NCI-H345 (cell line): ENCODE results near the gene GUCA2B.

Experiments used
- DNase-seq: peaks from one replicate; lab custom pipeline; 2025; lab: John Stamatoyannopoulos, UW

The GUCA2B gene

GRCh38 chr1:42143896-42144710 is 9.1 kb upstream of the GUCA2B start:
- DNase-seq: no peak

DNA sequence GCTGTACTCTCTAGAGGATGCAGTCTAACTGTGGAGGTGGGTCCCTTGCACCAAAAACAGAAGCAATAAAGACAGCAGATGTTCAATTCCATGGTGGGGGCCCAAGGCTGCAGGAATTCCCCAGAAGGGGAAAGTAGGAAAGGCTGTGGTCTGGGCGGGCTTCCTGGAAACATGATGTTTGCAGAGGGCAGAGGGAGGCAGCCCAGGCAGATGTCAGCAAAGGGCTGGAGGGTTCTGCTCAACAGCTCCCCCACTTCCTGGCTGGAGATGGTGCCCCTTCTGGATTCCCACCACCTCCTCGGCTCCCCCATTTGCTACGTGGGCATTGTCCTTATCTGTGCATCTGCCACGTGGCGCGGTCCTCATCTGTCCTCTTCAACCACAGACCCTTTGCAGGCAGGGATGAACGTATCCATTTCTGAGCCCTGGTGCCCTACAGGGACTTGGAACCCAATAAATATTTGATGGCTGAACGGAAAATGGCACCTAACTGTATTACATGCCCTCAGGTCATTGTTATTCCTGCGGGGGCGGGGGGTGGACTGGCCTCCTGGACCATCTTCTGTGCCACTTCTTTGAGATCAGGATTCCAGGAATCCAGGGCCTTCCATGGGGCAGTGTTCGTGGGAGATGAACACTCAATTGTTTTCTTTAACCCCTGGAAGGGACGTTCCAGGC is 8.4 kb upstream of the GUCA2B start:
- no peak for DNase-seq

- no peak for DNase-seq
Measured at GRCh38 chr1:42145389-42145716, 7.9 kb upstream of the GUCA2B start.

- DNase-seq: no peak
Measured at GRCh38 chr1:42145764-42146625, 7.2 kb upstream of the GUCA2B start.

DNA sequence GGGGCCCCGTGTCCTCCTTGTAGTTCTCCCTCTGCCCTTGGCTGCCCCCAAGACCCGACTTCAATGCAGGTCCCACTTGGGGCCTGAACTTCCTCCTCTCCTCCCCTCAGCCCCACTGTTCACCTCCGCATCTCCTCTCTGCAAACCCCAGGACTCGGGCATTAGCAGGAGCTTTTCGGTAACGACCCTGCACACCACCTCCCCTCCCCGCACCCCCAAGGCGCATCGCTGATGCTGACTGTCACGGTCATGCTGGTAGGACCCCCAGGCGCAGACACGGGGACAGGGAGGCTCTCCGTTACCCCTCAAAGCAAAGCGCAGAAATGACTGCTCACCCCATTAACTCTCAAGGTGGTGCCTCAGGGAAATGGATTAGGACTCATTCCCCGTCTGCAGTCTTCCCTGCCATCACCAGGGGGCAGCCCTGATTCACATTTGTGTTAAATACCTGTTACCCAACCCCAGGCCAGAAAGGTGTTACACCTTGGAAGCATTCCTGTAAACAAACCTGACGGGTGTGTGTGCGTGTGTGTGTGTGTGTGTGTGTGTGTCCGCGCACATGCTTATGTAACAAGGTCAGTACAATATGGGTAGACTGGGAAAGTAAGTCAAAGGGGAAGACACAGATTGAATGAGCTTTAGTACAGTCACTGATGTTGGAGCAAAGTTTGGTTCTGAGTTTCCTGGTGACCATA is 6.4 kb upstream of the GUCA2B start:
- peak; percentile 81 for DNase-seq

DNA sequence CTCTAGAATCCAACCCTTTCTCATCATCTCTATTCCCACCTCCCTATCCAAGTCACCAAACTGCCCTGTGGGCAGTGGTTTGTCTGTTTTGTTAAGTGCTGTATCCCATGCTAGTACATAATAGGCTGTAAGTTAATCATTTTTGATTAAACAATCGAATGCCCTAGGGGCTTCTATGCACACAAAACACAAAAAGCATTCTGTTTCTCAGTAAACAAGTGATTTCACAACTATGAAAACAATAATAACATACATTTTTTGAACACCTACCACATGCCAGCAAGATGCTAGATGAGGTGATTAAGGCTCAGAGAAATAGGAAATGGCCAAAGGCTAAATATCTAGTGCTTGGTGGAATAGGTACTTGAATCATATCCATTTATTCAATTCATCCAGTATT is 5.0 kb upstream of the GUCA2B start:
- DNase-seq: no peak

DNA sequence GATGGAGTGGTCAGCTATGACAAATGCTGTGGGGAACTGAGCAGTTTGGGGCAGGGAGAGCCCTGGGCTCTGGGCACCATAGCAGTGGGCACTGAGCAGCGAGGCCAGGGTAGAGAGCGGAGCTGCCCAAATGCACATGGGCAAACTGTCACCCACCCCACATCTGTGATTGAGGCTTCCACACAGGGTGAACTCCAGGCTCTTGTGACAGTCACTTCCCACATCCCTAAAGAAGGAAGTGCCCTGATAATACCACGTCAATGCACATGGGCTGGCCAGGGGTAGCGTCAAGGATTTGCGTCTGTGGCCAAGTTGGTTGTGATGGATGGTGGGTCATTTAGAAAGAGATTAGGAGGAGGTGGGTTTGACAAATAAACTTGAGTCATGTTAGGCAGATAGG is 2.6 kb upstream of the GUCA2B start:
- DNase-seq: no peak

- no peak for DNase-seq
Measured at GRCh38 chr1:42152119-42152518, 1.1 kb upstream of the GUCA2B start.

DNA sequence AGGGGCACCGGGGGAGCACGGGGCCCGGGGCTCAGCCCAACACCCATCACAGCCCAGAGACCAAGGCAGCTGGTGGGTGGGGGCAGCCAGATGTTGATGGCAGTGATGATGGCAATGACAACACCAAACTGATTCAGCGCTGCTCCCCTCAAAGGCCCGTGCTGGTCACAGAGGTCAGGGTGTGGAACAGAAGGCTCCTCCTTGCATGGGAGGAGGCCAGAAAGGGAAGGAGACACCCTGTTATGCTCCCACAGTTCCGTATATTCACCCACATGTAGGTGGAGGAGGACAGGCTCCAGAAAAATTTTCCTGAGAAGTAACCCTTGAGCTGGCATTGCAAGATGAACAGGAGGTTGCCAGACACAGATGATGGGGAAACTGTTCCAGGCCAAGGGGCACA is 414 bp downstream of the GUCA2B start:
- no peak for DNase-seq

DNA sequence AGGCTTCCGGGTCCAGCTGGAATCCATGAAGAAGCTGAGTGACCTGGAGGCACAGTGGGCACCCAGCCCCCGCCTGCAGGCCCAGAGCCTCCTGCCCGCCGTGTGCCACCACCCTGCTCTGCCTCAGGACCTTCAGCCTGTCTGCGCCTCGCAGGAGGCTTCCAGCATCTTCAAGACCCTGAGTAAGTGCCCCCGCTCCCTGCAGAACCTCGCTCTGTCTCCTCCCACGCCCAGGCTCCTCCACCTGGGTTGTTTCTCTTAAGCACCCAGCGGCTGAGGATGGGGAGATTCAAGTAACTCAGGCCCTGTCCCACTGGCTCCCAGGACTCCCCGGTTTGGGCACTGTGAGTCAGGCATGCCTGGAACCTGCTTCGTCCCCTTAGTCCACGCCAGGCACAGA is 1.5 kb downstream of the GUCA2B start:
- DNase-seq: no peak

DNA sequence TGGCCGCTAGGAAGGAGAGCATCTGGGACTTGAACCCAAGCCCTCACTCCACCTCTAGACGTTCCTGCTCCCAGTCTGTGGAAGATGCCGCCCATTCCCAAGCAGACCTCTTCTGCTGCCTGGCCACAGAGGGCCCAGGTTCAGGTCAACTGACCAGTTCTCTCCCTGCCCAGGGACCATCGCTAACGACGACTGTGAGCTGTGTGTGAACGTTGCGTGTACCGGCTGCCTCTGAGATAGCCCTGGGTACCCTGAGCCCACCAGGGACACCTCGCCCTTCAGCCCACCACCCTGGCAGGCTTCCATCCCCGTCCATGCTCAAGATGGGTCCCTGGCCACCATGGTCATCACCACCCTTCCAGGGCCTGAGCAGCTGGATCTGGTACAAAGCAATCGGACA is 2.2 kb downstream of the GUCA2B start:
- DNase-seq: no peak

DNA sequence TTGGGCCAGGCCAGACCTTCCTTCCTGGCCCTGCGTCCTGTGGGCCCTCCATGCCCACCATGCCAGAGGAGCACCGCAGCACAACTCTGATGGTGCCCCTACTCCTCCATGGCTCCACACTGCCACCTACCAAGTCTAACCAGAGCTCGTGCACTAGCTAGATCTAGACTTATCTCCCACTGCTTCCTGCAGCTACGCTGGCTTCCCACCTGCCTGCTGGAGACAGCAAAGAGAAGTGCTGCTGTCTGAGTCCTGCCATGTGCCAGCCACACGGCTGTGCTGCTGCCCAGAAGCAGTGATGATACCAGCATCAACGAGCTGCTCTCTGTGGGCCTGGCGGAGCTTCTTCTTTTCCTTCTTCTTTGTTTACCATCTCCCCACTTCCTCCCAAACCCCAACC is 4.5 kb downstream of the GUCA2B start:
- no peak for DNase-seq

- no peak for DNase-seq
Measured at GRCh38 chr1:42158189-42158588, 5.0 kb downstream of the GUCA2B start.

GRCh38 chr1:42162181-42162580 is 9.0 kb downstream of the GUCA2B start:
- no peak for DNase-seq

DNA sequence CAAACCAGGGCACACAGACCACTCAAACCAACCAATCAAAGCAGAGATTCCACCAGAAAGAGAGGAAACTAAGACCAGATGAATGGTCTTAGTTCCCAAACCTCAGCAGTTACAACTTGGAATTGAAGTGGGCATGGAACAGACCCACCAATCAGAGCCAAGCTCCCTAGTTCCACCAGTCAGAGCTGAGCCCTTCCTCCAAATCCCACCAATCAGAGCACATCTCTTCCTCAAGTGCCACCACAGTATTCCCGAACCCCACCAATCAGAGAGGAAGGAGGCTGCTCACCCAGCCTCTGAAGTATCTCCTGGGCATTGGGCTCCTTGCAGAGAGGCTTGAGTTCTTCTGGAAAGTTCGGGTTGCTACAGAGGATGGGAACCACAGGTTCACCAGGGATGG is 9.9 kb downstream of the GUCA2B start:
- no peak for DNase-seq

DNA sequence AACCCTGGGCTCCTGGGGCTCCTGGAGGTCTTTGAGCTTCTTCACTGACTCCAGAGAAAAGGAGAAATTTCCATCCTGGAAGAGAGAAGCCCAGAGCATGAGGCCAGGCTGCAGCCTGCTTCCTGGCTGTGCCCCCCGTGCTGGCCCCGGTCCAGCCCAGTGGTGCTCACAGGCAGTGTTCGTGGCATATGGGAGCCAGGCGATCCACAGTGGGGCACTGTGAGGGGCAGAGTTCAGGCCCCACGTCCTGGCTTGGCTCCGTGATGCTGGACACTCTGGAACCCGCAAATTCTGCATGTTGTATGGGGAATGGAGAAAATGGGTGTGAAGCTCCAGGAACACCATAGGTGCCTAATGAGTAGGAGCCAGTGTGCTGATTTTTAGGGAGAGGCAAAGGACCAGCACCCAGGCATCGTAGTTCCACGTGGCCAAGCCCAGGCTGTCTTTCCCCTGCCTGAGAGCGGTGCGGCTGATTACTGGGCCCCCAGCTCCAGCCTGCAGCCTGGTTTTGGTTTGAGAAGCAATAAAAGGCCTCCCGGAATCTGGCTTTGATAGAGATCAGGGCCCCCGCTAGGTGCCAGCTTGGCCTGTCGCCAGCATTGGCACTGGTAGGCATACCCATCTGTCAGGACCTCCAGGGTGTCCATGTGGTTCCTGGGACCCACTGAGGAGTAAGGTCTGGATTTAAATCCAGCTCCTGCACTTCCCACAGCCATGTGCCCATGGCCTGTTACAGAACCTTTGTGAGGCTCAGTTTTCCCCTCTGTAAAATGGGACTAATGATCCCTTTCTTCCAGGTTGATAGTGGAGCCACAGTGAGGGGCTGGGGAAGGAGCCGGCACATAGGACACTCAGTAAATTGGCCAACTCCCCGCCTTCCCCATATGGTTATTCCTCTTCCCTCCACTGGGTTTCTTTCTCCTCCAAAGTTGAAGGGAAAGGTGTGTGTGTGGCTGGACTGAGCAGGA is 10.6 kb downstream of the GUCA2B start:
- DNase-seq: no peak

- DNase-seq: no peak
Measured at GRCh38 chr1:42164551-42165420, 11.6 kb downstream of the GUCA2B start, which contains the start of gene GUCA2A. TSS of gene GUCA2A (minus strand) at chr1:42164745. CDS start at chr1:42164712, 33 bp downstream.

DNA sequence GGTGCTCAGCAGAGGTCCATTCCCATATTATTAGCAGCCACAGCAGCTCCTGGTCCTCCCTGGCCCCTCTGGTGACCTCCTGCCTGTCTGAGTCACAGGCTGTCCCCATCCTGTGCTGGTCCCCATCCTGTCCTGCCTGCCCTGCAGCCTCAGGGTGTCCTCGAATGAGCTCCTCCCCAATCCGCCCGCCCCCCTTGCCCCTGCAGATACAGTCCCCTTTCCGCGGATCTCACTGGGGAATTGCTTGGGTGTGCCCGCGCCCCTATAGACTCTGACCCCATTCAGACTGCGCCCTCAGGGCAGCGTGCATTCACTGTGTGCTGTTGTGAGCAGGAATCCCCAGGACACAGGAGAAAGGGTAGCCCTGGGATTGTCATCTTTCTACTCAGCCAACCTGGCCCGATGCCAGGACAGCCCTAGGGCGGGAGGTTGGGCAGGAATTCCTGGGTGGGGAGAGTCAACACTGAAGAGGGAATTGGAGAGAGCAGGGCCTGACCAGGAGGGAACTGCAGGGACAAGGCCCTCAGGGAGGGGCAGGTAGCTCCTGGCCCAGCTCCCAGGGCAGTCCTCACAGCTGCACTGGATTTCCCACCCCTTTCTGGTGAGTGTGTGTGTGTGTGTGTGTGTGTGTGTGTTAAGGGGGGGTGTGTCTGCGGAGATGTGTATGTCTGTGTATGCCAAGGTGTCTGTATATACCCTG is 12.5 kb downstream of the GUCA2B start:
- DNase-seq: peak; percentile 97
